NCI-H510A treated with DMSO at 0.1 percent for 48 hours (cell line): ENCODE measurements around the gene EHD4.

ENCODE experiments used
- DNase-seq: peaks from one replicate; lab custom pipeline; 2025; lab: John Stamatoyannopoulos, UW

Gene EHD4

DNA sequence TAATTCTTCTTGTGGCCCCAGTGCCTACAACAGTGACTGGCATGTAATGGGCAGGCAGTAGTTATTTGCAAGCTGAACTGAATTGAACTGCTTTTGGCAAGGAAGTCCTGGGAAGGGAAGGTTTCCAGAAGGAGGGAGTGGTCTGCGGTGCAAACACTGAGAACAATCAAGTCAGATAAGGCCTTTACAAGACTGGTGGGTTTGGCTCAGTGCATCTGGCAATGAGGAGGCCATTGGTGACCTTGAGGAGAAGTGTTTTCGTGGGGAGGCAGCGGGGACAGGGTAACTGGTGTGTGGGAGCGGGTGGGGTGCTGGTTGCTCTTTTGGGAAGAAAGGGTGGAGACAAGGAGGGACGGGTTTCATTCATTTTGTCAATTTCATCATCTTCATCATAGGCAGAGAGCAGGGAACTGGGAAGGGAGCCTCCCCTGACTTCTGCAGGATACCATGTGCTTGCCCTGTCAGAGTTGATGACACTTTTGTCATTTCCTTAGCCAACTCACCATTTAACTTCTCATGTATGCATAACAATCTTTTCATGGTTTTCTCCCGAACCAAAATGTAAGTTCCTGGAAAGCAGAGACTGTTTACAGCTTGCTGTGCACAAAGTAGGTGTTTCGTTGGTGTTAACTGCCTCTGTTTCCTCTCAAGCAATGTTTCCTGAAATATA lies 8.4 kb upstream of the EHD4 start:
- DNase-seq, result no peak

DNA sequence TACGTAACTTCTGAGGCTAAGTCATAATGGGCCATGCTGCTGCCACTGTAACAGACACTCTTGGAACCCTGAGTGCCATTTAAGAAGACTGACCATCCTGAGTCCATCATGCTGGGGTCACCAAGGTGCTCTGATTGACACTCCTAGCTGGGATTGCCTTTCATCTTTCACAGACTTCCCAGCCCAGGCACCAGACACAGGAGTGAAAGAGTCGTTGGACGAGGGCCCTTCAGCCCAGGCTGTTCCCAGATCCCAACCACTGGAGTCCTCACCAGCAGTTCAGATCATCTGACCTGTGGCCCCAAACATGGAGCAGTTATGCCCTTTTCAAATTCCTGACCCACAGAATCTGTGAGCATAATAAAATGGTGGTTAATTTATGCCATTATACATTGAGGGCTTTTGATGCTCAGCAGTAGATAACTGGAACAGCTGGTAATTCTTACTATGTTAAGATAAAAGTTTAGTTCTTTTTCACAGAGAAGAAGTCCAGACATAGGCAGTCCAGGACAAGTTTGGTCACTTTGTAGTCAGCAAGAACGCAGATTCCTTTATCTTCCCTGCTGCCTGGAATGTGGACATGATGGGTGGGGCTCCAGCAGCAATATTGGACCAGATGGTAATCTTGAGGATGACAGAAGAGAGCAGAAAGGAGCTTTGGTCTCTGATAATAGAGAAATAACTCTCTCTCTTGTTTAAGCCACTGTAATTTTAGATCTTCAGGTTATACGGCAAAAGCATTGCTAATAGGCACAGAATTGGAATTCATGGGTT lies 7.3 kb upstream of the EHD4 start:
- no peak for DNase-seq

DNA sequence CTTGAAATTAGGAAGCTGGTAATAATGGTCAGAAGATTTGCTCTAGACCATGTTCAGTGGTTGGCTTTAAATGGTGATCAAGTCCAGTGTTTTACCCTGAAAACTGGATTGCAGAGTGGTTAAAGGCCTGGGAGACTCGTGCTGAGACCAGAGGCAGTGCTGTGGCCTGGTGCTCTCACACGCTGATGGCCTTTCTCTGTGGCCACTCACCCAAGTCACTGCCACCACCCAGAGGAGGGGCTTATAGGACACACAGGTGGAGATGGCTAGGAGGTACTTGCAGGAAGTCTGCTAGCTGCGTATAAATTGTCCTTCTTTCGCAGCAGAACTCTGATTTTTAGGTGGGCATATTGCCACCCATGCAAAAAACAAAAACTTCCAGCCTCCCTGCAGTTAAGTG lies 6.2 kb upstream of the EHD4 start:
- no peak for DNase-seq

DNA sequence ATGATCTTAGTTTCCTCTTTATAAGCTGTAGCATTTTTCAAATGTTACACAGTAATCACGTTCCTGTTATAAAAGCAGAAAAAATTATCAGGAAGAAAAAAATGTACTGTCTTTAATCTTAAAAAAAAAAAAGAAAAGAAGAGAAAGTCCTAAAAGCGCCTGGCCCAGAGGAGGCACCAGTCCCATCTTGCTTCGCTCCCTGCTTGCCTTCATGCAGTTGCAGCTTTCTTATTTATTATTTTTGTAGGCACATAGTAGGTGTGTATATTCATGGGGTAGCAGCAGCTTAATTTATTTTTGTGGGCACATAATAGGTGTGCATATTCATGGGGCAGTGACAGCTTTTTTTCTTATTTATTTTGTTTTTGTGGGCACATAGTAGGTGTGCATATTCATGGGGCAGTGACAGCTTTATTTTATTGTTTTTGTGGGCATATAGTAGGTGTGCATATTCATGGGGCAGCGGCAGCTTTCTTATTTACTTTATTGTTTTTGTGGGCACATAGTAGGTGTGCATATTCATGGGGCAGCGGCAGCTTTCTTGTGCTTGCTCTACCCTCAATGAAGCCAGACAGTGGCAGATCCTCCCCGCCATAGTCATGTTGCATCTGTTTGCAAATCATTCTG lies 5.5 kb upstream of the EHD4 start:
- DNase-seq, result no peak

DNA sequence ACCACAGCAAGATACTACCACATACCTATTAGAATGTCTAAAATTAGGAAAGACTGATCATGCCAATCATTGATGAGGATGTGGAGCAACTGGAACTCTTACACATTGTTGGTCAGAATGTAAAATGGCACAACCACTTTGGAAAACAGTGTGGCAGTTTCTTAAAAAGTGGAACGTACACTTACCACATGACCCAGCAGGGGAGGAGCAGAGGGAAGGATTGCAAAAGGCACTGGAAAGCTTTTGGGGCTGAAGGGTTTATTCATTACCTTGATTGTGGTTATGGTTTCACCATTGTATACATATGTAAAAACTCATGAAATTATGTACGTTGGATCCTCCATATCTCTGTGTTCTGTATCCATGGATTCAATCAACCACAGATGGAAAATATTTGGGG lies 3.3 kb upstream of the EHD4 start:
- no peak for DNase-seq

DNA sequence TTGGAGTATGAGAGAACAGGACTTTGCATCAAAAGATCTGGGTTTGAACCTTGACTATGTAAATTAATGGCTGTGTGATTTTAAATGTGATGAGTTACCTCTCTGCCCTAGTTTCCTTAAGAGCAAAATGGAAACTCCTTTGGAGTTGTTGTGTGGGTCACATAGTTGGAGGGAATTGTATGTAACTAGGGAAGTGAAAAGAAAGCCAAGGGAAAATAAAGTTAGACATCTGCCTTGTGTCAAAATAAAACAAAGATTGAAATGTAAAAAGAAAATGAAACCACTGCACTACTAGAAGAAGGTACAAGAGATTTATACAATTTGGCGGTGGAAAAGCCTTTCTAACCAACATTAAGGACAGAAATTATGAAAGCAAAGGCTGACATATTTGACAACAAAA lies 1.7 kb upstream of the EHD4 start:
- DNase-seq, result no peak

DNA sequence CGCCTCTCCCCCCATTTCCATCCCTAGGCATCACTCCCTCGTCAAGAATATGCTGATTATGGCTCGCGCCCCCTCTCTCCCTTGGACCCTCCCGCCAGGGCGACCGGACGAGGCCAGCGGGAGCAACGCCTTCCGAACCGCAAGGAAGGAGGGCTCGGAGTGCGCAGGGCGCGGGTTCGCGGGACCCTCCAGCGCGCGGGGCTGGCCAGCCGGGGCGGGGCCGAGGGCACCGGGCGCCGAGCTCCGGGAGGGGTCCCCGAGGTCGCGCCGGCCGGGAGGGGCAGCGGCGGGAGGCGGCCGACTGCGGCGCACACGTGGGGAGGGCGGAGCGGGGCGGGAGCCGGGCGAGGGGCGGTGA lies 483 bp downstream of the EHD4 start:
- no peak for DNase-seq

DNA sequence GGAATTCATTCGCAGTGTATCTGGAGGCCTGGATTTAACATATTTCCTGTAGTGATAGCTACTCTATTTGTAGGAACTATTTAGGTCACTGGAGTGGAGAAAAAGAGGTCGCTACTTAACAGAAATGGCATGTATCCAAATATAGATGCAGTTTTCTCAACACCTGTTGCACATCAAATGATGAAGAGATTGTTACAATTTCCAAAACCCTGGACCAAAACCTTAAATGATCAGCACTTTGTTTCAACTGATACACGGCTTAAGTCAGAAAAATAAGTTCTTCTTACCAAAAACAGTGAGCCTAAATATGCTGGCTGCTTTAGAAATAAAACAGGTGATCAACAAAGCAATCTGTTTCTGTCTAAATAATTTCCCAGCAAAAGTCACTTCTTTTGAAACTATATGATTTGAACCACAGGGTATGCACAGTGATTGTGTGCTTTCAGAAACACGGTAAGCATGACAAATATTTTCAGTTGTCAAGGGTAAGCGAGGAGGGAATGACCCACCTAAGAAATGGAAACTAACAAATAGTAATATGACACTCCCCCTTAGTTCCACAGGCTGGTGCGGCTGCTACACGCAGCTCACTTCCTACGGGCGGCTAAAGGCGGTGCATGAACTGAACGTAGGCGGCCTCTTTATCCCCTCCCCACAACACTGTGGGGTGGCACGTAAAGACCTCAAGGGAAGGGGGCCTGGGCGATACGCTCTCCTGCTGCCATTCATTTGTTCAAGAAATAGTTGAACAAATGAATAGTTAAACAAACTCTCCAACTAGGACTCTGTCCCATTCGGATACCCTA lies 1.1 kb downstream of the EHD4 start:
- peak; percentile 83 for DNase-seq

DNA sequence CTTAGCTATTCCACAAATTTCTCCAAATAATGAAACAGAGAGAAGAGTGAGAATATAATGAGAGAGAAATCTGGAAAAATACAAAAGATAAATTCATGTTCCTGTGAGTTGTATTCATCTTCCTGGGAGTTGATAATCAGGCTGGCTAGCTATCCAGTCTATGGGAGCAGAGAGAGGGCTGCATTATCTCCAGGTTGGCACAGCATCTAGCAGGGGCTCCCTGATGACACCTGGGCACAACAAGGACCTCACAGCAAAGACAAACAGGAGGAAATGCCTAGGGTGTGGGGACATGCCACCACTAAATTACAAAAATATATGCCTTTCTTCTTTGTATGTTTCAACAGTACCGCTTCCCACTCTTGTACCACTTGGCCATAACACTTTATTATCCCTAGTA lies 1.9 kb downstream of the EHD4 start:
- DNase-seq, result no peak

DNA sequence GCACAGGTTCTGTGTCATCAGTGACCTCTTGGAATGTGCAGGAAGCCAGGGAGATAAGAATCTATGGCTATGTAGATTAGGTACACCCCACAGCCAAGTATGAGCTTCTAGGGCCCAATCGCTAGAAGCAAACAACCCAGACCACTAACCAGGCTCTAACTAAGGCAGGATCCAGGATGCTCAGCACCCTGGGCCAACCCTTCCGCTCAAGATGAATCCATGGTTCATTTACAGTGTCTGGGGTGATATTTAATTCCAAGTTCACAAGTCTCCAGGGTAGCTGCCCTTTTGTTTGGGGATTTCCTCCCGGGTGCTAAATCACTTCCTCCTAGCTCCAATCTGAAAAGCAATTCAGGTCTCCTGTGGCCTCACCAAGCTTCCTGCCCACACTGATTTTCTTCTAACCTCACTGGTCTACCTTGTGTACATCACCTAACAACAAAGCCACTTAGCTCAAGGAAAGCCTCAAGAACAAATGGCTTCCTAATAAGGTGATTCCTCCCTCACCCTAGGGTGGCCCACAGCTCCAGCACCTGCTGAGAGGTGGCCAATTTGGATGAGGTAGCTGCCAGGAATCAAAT lies 2.4 kb downstream of the EHD4 start:
- DNase-seq, result no peak

DNA sequence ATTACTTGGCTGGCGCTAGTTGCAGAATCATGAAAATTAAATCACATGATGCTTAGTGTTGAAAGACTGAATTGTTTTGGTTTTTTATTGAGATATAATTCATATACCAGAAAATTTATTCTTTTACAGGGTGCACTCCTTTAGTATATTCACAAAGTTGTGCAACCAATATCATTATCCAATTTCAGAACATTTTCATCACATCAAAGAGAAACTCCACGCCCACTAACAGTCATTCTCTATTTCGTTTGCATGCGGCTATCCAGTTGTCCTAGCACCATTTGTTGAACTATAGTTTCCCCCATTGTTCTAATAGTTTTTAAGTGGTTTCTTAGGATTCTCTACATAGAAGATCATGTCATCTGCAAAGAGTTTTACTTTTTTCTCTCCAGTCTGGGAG lies 3.7 kb downstream of the EHD4 start:
- DNase-seq, result no peak

DNA sequence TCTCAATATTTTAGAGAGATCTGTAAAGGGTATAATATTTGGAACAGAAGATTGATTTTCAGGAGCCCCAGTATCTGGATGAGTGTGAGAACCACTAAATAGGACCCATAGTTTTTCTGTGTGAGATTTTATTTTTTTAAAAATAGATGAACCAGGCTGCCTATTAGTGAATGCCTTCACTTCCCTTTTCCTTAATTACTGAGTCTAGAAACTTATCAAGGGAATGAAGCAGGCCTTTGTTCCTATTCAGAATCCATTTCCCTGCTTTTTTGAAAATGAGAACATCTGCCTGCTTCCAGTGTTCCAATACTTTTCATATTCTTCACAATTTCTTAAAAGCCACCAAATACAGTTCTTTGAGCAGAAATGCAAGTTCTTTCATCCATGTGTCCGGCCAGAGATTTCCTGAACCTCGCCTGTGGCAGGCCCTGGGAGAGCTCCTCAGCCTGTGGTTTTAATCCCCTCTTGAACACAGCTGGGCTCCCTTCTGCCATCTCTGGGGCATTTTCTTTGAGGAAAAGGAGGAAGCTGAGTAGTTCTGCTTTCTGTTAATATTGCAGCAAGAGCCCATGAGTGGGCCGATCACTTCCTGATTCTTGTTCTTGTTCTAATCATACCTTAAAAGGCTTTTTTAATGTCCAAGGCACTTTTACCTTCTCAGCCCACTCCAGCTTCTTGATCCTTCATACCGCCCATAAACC lies 4.7 kb downstream of the EHD4 start:
- DNase-seq, result no peak

DNA sequence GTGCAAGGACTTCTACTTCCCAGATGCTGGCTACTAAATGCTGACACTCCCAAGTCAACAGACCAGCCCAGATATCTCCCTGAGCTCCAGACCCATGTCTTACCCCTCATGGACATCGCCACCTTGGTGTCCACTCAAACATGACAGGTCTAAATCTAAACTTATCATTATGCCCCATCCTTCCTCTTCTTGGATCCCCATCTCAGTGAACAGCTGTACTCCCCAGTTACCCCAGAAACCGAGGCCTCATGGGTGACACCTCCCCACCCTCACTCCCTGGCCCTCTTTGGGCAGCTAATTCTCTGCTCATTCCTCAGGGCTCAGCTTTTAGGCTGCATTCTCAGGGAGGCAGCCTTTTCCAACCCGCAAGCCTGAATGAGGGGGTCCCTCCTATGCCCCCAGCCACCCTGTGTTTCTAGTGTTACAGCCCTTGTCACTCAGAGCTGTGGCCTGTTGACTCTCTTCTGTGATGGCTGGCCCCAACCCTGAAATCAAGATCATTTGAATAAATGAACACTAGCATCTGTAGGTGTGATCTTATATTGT lies 5.4 kb downstream of the EHD4 start:
- no peak for DNase-seq

DNA sequence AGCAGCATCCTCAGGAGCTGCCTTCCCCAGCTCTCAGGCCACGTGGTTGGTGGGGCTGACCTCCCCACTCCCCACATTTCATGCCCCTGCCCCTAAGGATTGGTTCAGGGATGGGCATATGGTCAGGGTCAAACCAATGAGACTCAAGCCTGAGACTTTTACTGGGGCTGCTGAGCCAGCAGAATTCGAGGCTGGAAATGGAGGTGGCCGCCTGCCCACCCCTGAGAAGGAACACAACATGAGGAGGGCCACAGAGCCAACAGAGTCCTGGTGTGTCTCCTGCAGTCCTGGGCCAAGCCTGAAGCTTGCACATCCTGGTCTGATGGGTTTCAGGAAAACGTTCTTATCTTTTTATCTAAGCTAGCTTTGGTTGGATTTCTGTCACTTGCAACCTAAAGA lies 5.9 kb downstream of the EHD4 start:
- DNase-seq, result no peak

DNA sequence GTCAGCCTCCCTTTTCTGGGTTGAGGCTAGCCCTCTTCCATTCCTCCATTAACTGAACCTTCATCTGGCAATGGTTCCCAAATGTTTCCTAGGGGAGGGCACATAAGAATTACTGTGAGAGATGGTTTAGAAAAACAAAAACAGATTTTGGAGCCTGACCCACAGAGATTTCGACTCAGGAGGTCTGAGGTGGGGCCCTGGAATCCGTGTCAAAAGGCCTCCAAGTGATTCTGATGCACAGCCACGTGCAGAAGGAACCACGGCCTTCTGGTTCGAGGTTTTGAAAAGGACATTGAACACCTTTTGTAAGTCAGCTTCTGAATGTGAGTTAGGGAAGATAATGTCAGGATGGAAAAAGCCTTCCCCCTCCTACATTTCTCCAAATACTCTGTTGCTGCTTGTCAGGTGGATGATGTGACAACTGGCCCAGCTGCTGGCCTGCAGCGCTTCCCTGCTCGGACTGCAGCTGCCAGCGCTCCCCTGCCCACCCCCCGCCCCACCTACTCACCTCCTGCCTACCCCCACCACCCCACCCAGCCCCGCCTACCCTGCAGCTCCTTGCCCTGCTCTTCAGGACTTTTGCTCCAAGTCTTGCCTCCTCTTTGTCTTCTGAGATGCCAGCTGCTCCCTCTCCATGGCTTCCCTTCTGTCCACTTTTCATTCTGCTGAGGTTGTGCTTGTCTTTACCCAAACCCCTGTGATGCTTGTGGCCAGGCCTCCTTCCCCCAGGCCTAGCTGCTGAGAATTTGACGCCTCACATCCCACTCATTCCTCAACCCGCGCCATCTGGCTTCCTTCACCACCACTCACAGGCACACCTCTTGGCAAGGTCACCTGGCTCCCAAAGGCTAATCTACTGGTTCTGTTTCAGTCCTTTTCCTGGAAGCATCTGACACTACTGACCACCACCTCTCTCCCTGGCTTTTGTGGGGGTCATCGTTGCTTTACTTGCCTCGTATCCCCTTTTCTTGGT lies 6.6 kb downstream of the EHD4 start:
- peak; percentile 14 for DNase-seq

DNA sequence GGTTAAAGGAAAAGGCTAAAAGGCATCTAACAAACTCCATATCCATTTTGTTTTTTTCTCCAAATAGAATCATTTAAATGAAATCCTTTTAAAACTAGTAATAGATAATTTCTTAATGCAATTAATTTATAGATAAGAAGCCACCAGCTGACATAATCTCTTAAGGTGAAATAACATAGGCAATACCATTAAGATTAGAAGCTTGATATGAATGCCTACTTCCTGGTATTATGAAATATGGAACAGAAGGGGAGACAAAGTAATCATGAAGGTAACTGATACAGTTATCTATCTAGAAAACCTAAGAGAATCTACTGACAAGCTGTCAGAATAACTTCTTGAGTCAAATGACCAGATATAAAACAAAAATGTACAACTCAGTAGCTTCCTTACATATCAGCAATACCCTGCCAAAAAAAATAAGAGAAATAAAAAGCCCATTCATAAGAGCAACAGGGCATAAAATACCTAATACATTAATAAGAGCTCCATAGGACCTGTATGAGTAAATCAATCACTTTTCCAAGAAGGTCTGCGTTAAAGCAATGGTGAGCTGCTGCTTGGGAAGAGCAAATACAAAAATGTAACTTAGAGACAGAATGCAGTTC lies 10.7 kb downstream of the EHD4 start:
- DNase-seq, result no peak

DNA sequence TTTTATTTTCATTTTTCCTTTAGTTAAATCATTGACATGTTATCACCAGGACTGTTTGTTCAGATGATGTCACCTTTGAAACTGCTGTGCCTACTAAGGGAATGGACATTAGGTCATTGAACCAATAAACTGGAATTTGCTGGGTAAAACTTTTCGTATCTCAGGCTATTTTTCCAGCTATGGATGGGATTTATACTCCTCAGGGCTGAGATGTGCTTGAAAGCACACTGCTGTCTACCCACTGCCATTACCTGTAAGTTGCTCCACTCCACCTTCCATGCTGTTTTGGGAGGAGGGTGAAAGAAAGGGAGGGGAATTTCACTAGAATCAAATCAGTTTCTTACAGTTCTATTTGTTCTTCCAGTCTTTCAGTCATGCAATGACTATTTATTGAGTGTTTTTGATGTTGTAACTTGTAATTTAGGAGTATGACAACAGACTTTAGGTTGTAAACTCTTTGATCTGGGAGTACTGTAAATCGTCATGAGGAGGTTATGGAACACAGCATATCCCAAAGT lies 11.3 kb downstream of the EHD4 start:
- DNase-seq, result no peak

DNA sequence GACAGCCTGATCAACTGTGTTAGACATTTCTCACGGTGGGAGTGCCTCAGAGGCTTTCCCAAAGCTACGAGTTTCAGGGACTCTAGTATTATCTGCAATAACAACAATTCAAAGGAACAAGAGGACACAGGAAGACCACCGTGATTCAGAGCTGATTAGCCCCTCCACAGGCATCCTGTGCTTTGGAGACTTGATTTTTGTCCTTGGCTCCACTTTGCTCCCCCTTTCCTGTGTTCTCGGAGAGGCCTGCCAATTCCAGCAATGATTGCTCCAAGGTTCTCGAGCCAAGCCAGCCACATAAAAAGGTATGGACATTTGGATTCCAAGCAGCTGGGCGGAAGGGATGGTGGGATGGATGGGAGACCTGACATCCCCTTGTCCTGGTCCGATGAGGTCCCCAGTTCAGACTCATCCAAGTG lies 14.3 kb downstream of the EHD4 start:
- no peak for DNase-seq
